ENCODE data around the gene PCLAF. TPM values are rescaled to one million over a fixed set of nuclear protein-coding genes. Genes with fewer than 3 reads are reported as not detected.

The PCLAF gene
- total and polyA plus RNA-seq, 4 donors, result 3.5 to 36.2 (median 6.0) TPM

GRCh38 chr15:64344651-64345294, 36.5 kb downstream of the PCLAF start:
- no peak overlapping the region for H3K27ac ChIP-seq (ENCODE audit: low read depth in 1 of 2, low read length in 1 of 2)
- peak overlapping the region in 1 of 2 donors; percentile 52 for H3K9ac ChIP-seq (ENCODE audit: insufficient read depth in 1 of 2, low read length in 2 of 2)
- peak in 2 of 3 donors; percentile 37 to 44 for DNase-seq

GRCh38 chr15:64343841-64344240, 37.4 kb downstream of the PCLAF start:
- ATAC-seq (ENCODE audit: insufficient read depth, low FRiP score) (no peak), DNase-seq (no peak)
- no peak for TF ChIP-seq CTCF (IDR thresholded peaks at IDR 0.05; ENCODE audit: control extremely low read depth, extremely low read depth)
- H3K4me1 ChIP-seq (ENCODE audit: control insufficient read depth in 5 of 5, insufficient read depth in 5 of 5, low read length in 5 of 5), result peaks cover 0 to 21% (median 6%) of the 10 kb centered on the region in 5 donors
- H3K27ac ChIP-seq (ENCODE audit: low read depth in 1 of 2, low read length in 1 of 2), result no peak overlapping the region
- no peaks in the 10 kb centered on the region for H3K9me3 ChIP-seq (ENCODE audit: control insufficient read depth in 4 of 4, insufficient read depth in 3 of 4, low read length in 3 of 4)
- H3K9ac ChIP-seq (ENCODE audit: insufficient read depth in 1 of 2, low read length in 2 of 2), result no peak overlapping the region
- 87 to 91% methylated on average over 2 of the region's 2 CpGs for WGBS, 2 donors
- H3K4me3 ChIP-seq, result no peak overlapping the region
- H3K27me3 ChIP-seq (ENCODE audit: control insufficient read depth in 3 of 3, insufficient read depth in 3 of 3, low read length in 2 of 3), result no peaks in the 10 kb centered on the region
- H3K36me3 ChIP-seq (ENCODE audit: control insufficient read depth in 4 of 4, insufficient read depth in 4 of 4, low read length in 4 of 4), result peaks cover 3 to 11% (median 6%) of the 10 kb centered on the region in 4 donors

More at GRCh38 chr15:64344651-64345294, 36.5 kb downstream of the PCLAF start:
- no peaks in the 10 kb centered on the region for H3K9me3 ChIP-seq (ENCODE audit: control insufficient read depth in 4 of 4, insufficient read depth in 3 of 4, low read length in 3 of 4)
- H3K36me3 ChIP-seq (ENCODE audit: control insufficient read depth in 4 of 4, insufficient read depth in 4 of 4, low read length in 4 of 4), result peaks cover 3 to 11% (median 7%) of the 10 kb centered on the region in 4 donors
- H3K4me3 ChIP-seq, result no peak overlapping the region
- peaks cover 0 to 21% (median 6%) of the 10 kb centered on the region in 5 donors for H3K4me1 ChIP-seq (ENCODE audit: control insufficient read depth in 5 of 5, insufficient read depth in 5 of 5, low read length in 5 of 5)
- no peak for ATAC-seq (ENCODE audit: insufficient read depth, low FRiP score)
- H3K27me3 ChIP-seq (ENCODE audit: control insufficient read depth in 3 of 3, insufficient read depth in 3 of 3, low read length in 2 of 3), result no peaks in the 10 kb centered on the region
- no peak for TF ChIP-seq CTCF (IDR thresholded peaks at IDR 0.05; ENCODE audit: control extremely low read depth, extremely low read depth)

GRCh38 chr15:64343222-64343621, 38.0 kb downstream of the PCLAF start:
- Histone ChIP-seq H3K36me3 (ENCODE audit: control insufficient read depth in 4 of 4, insufficient read depth in 4 of 4, low read length in 4 of 4) (peaks cover 3 to 11% (median 4%) of the 10 kb centered on the region in 4 donors), H3K9me3 (ENCODE audit: control insufficient read depth in 4 of 4, insufficient read depth in 3 of 4, low read length in 3 of 4) (no peaks in the 10 kb centered on the region), H3K27ac (ENCODE audit: low read depth in 1 of 2, low read length in 1 of 2) (no peak overlapping the region), H3K27me3 (ENCODE audit: control insufficient read depth in 3 of 3, insufficient read depth in 3 of 3, low read length in 2 of 3) (no peaks in the 10 kb centered on the region), H3K4me1 (ENCODE audit: control insufficient read depth in 5 of 5, insufficient read depth in 5 of 5, low read length in 5 of 5) (peaks cover 0 to 21% (median 6%) of the 10 kb centered on the region in 5 donors), H3K9ac (ENCODE audit: insufficient read depth in 1 of 2, low read length in 2 of 2) (no peak overlapping the region), H3K4me3 (no peak overlapping the region)
- TF ChIP-seq CTCF (IDR thresholded peaks at IDR 0.05; ENCODE audit: control extremely low read depth, extremely low read depth), result no peak
- ATAC-seq (ENCODE audit: insufficient read depth, low FRiP score) (no peak), DNase-seq (no peak)
